ENCODE data around the gene RBKS.
"Not testable (repeated sequence)": the region's sequence is repeated elsewhere in the genome, so short reads cannot be mapped to it uniquely, and the experiment has no call there.

Gene RBKS

DNA sequence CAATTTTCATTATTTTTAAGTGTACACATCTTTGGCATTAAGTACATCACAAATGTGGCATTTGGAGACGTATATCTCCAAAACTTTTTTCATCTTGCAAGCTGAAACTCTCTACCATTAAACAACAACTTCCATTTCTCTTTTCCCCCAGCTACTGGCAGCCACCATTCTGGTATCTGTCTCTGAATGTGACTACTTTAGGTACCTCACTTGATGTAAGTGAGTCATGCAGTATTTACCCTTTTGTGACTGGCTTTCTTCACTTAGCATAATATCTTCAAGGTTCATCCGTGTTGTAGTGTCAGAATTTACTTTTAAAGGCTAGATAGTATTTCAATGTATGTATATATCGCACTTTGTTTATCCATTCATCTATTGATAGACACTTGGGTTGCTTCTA lies 17.4 kb upstream of the RBKS start:
- no peak for DNase-seq (ENCODE audit: low read depth in 3 of 3, low spot score in 1 of 3)

DNA sequence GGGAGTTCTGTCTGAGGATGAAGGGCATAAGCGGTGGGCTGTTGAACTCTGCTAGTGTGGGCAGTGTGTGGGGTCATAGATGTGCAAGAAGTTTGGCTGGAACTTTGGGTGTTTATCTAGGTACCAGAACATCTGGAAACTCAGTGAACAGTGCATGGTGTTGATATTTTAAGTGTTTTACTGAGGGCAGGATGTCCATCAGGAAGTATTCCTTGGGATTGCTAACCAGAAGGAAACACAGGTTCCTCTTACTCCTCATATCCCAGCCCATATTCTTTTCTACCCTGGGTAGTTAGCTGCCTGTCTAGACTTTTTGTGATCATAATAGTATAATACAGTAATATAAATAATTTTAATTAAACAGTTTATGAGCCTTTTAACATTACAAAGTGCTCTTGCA lies 15.9 kb upstream of the RBKS start:
- no peak for DNase-seq (ENCODE audit: low read depth in 3 of 3, low spot score in 1 of 3)

DNA sequence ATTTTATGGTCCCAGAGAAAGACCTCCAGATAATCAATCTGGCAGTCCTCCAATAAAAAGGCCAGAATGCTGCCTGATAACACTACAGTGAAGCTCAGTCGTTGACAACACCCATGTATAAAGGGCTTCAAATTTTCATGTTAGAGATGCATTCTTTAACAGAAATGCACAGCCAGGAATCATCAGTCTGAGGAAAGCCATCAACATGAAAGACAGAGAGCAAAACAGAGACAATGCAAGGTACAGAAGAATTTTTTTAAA lies 14.1 kb upstream of the RBKS start:
- DNase-seq (ENCODE audit: low read depth in 3 of 3, low spot score in 1 of 3): no peak

DNA sequence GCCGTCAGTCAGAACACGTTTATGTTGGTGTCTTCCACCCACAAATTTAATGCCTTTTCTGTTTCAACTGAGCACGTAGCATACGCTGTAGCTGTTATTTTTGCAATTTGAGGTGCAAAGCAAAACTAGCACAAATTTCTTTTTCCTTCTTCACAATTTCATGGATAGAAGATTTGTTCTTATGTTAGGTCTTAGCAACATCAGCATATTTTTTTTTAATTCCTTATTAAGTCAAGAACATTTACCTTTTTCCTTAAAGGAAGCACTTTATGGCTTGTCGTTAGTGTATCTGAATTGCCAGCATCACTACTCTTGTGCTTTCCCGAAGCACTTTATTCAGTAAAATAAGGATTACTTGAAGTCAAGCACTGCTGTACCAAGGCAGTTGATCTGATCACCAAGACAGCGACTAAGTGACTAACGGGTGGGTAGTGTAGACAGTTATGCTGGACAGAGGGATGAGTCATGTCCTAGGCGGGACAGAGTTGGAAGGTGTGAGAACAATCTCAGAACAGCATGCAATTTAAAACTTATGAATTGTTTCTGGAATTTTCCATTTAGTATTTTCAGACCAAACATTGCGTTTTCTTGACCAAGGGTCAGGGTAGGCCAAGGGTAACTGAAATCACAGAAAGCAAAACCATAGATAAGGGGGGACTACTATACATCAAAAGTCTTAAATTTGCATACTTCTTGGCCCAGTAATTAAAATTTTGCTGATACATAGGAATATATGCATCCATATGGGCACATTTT lies 13.6 kb upstream of the RBKS start:
- DNase-seq (ENCODE audit: low read depth in 3 of 3, low spot score in 1 of 3): no peak

DNA sequence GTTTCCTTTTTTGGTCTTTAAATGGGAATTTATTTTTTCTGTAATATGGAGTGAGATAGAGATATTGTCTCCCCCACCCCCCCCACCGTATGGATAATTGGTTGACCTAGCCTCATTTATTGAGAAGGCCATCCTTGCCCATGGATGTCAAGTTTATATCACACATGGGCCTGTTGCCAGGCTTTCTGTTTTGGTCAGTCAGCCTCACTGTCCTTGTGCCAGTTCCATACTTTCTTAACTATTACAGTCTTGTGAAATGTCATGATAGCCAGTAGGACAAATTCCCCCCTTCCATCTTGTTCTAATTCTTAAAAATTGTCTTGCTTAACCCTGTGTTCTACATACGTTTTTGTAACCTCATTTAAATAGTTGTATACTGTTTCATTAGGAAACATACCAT lies 12.8 kb upstream of the RBKS start:
- DNase-seq (ENCODE audit: low read depth in 3 of 3, low spot score in 1 of 3): no peak

DNA sequence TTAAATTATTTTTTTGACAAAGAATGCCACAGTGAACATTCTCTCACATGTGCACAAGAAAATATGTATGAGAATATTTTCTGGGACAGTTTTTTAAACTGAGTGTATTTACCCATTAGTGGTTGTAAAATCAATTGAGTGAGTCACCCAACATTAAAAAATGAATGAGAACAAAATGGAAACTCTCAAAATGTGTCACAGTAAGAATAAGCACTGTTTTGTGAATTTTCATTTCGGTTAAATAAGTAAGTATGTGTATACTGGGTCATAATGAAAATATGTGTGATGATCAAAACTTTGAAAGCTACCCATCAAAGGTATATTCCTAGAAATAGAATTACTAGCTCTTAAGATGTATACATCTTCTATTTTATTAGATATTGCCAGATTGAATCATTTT lies 11.9 kb upstream of the RBKS start:
- DNase-seq (ENCODE audit: low read depth in 3 of 3, low spot score in 1 of 3): no peak

DNA sequence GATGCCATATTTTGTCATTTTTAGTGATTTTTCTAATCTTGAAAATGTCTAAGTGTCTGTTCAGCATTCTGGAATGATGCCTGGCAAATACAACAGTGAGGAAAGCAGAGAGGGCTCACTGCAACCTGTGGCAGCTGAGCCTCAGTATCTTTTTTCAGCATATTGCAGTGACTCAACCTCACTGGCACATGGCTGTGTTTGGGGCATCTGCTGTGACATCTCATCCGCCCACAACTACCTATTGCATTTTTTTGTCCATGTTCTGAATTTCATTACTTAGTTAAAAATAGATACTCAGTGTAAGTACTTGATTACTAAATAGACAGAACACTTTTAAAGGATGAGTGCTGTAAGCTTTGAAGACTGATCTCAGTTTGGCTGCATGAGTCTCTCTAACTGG lies 11.0 kb upstream of the RBKS start:
- DNase-seq (ENCODE audit: low read depth in 3 of 3, low spot score in 1 of 3): no peak

DNA sequence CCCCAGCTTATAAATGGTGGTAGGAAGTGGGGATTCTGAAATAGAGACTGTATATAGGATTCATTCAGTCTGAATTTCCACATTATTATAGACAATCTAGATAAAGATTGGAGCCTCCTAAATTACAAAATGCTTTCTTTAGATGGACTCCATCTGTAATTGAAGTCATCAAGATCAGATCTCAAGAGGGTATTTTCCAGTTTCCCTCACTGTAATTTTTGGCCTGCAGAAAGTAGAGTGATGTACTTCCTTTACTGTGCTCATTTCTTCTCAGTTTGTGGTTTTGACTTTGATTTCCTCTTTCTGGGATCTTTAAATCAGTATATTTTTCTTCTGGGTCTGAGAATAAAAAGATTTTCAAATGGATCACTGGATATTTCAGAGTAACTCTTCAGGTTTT lies 7.5 kb upstream of the RBKS start:
- DNase-seq (ENCODE audit: low read depth in 3 of 3, low spot score in 1 of 3): no peak

DNA sequence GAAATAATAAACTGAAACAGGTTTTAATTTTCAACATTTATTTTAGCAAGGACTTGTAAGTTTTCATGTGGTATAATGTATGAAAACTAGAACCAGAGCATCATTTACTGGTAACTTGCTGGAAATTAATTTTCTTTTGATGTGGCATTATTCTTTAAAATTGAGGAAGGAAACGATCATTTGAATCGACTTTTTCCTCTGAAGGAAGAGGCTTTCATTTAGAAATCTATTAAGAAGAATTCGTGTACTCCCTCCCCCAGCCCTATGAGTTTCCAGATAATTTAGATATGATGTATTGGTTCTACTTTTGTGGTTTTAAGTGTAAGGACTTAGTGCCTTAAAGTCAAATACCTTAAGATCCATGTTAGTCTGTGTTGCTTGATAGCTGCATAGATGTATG lies 2.8 kb upstream of the RBKS start:
- DNase-seq (ENCODE audit: low read depth in 3 of 3, low spot score in 1 of 3): no peak

DNA sequence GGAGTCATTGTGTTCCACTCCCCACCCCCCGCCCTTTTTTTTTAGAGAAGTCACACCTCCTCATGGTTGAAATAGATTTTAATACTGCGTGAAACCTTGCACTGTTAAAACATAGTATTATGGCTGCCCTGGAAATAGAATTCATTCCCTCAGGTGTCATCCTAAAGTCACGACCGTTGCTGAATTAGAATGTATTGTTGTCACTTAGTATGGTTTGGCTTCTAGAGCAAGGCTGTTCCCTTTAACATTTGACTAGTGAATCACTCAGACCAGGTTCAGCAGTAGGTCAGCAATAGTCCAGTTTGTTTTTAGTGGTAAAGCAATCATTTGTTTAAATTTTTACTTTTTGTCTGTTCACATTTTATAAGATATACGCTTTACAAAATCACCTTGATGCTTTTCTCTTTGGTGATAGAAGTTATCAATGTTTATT lies 1.5 kb upstream of the RBKS start:
- no peak for DNase-seq (ENCODE audit: low read depth in 3 of 3, low spot score in 1 of 3)

DNA sequence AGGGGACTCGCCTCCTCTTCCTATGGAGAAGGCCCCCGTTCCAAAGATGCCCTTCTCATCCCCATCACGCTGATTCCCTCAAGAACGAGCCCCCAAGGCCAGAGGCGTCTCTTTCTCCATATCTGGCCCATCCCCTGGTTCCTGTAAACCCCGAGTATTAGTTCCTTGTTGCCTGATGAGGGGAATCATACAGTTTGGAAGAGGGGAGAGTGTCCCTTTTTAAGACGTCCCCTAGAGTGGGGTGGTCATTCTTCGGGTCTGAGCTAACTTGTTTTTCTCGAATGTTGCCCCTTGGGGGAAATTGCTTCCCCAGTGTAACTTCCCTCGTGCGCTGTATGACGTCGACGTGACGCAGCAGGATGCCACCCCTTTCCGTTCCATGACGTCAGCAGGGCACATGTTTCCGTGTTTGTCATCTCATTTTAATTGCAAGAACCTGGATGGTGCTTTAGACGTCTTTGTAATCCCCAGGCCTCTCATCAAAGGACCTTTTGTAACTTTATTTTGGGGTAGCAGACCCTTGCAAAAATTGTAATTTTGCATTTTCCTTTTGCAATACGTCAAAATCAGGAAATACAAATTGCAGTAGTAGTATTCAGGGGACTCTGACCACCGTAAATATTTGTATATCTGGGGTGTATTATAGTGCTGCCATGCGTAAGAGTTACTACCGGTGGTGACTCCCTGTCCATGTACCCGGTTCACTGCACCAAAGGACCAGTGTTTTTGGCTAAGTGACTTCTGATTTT lies 911 bp upstream of the RBKS start:
- DNase-seq (ENCODE audit: low read depth in 3 of 3, low spot score in 1 of 3): peak; percentile 68 to 81 (median 72)

DNA sequence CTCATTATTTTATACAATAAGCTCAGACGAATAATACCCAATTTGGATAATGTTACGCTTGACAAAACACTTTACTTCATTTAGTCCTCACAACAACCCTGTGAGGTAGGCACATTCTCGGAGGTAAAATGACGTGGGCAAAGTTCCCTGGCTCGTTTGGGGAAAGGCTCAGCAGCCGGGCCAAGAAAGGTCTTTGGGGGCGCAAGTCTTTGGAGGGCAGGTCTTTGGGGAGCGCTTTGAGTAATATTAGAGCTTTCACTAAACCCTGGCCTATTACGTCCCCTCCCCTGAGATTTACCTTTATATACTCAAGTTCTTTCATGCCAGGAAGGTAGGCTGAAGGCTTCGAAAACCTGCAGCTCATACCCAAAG lies 427 bp downstream of the RBKS start:
- no peak for DNase-seq (ENCODE audit: low read depth in 3 of 3, low spot score in 1 of 3)

DNA sequence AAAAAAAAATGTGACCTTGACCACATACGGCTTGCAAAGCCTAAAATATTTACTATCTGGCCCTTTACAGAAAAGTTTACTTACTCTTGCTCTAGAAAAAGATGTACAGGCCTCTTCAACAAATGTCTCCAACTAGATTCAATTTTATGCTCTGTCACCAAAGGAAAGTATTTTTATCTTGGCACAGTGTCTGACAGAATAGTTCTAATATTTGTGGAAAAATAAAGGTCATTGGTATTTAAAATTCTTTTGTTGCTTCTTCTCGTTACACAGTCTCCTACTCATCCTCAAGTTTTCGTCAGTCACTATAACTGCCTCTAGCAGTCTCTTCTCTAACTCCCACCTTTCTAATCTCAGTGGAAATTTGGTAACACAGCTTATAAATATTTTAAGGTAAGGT lies 1.4 kb downstream of the RBKS start:
- DNase-seq (ENCODE audit: low read depth in 3 of 3, low spot score in 1 of 3): no peak

DNA sequence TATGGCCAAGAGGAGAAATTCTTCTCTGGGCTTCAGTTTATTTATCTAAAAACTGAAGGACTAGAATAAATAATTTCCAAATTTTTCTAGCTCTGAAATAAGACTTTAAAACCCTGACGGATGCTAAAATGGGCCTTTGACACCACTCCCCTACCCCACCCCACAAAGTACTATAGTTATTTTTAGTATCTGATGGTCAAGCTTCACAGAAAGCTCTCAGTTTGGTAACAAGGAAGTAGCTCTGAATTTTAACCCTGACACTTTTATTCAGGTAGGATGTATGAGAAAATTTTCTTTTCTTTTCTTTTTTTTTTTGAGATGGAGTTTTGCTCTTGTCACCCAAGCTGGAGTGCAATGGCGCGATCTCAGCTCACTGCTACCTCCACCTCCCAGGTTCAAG lies 2.4 kb downstream of the RBKS start:
- DNase-seq (ENCODE audit: low read depth in 3 of 3, low spot score in 1 of 3): no peak

DNA sequence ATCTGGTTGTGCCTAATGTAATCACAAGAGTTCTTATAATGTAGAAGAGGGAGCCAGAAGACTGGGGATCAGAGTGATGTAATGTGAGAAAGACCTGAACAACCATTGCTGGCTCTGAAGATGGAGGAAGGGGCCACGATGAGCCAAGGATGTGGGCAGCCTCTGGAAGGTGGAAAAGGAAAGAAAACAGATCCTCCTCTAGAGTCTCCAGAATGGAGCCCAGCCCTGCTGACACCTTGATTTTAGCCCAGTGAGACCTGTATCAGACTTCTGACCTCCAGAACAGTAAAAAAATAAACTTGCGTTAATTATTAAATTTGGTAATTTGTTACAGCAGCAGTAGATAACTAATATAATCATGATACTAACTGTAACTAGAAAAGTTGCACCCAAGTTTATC lies 3.1 kb downstream of the RBKS start:
- DNase-seq (ENCODE audit: low read depth in 3 of 3, low spot score in 1 of 3): no peak

DNA sequence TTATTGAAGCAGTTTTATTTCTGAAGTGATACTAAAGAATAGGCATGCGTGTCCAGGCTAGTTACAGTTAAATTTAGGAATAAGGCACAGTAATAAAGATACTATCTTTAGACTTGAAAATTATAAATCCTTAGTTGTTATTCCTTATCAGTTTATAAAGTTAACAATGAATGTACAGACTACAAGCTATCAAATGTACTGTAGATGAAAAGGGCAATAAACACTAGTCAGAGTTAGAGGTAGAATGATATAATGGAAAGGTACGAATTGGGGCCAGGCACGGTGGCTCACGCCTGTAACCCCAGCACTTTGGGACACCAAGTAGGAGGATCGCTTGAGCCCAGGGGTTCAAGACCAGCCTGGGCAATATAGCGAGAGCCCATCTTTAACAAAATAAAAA lies 3.9 kb downstream of the RBKS start:
- no peak for DNase-seq (ENCODE audit: low read depth in 3 of 3, low spot score in 1 of 3)

DNA sequence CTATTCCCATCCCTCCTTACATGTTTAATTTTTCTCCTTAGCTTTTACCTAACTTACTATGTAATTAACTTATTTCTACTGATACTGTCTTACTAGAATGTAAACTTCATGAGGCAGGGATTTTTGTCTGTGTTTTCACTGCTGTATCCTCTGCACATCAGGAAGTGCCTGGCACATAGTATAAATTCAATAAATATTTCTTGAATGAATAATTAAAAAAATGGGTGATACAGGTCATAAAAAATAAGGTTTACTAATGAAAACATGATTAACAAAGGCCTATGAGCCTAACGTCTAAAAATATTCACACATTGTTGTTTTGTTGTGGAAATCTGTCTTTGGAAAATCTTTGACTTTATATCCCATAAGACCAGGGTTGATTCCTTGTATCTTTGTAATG lies 4.5 kb downstream of the RBKS start:
- DNase-seq (ENCODE audit: low read depth in 3 of 3, low spot score in 1 of 3): no peak

DNA sequence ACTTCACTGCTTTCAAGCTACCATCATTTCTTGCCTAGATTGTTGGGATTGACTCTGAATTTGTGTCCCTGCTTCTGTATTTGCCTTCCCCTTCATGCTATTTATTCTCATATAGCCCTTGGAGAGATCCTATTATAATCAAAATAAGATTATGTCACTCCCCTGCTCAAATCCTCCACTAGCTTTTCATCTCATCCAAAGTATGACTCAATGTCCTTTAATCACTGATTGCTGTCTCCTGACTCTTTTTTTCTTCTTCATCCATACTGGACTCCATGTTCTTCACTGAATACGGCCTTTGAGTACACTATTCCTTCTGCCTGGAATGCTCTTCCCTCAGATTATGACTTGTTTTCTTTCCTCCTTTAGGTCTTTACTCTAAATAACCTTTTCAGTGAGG lies 5.0 kb downstream of the RBKS start:
- DNase-seq (ENCODE audit: low read depth in 3 of 3, low spot score in 1 of 3): no peak

DNA sequence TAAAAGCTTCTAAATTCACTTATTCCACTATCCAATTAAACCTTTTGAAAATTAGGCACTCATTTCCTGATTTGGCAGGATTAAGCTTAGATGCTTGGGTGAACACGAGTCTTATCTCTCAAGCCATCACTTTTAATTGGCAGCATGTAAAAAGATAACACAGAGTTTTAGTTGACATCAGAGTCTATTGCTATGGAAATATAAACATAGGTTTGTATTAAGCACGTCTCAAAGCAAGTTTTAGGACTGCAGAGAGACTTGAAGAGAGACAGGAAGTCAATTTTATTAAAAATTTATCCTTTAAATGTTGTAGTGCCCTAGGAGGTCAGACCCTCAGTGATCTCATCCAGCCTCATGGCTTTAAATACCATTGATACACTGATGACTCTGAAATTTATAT lies 5.6 kb downstream of the RBKS start:
- no peak for DNase-seq (ENCODE audit: low read depth in 3 of 3, low spot score in 1 of 3)

DNA sequence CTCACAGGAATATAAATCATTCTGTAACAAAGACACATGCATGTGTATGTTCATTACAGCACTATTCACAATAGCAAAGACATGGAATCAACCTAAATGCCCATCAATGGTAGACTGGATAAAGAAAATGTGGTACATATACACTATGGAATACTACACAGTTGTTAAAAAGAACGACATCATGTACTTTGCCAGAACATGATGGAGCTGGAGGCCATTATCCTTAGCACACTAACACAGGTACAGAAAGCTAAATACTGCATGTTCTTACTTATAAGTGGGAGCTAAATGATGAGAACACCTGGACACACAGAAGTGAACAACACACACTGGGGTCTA lies 7.6 kb downstream of the RBKS start:
- DNase-seq (ENCODE audit: low read depth in 3 of 3, low spot score in 1 of 3): not testable (repeated sequence)

DNA sequence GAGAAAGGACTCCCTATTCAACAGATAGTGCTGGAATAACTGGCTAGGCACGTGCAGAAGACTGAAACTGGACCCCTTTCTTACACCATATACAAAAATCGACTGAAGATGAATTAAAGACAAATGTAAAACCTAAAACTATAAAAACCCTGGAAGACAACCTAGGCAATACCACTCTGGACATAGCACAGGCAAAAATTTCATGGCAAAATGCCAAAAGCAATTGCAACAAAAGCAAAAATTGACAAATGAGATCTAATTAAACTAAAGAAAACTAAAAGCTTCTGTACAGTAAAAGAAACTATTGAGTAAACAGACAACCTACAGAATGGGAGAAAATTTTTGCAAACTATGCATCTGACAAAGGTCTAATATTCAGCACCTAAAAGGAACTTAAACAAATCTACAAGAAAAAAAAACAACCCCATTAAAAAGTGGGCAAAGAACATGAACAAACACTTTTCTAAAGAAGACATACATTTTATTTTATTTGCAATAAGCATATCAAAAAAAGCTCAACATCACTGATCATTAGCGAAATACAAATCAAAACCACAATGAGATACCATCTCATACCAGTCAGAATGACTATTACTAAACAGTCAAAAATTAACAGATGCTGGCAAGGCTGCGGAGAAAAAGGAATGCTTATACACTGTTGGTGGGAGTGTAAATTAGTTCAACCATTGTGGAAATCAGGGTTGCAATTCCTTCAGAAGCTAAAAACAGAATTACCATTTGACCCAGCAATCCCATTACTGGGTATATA lies 8.2 kb downstream of the RBKS start:
- not testable (repeated sequence) for DNase-seq (ENCODE audit: low read depth in 3 of 3, low spot score in 1 of 3)

DNA sequence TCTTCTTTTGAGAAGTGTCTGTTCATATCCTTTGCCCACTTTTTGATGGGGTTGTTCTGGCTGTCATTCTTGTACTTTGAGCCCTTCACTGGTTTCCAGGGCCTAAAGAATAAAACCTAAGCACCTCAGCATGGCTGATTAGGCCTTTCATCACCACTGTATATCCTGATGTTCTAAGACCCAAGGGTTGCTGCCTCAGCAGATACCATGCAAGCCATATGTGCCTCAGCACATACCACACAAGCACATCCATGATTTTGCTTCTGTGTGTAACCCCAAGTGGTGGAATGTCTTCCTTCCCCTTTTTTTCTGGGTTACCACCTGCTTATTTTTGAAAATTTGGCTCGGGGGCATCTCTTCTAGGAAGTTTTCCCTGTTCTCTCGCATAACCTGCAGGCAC lies 11.4 kb downstream of the RBKS start:
- no peak for DNase-seq (ENCODE audit: low read depth in 3 of 3, low spot score in 1 of 3)
